ENCODE measurements around the gene TMEM255B.

DNA sequence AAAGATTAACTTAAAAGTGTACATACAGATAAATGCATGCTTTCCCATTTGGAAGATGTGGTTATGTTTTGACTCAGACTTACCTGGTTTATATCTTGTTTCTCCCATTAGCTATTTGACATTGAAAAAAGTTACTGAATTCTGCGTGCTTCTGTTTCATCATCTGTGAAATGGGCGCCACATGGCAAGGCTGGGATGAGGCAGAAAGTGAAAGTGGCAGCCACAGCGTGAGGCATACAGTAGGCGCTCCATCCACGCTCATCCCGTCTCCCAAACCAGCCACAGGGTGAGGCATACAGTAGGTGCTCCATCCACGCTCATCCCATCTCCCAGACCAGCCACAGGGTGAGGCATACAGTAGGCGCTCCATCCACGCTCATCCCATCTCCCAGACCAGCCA, 14.0 kb upstream of the TMEM255B start:
- TF ChIP-seq BACH2 (CRISPR knock-in tag; IDR thresholded peaks at IDR 0.05; ENCODE audit: borderline replicate concordance) (no peak), ZNF565 (CRISPR knock-in tag; conservative IDR thresholded peaks at IDR 0.05; ENCODE audit: low read depth) (no peak), ZFP30 (CRISPR knock-in tag; IDR thresholded peaks at IDR 0.05) (no peak)
- TF ChIP-seq, protein P1, sequence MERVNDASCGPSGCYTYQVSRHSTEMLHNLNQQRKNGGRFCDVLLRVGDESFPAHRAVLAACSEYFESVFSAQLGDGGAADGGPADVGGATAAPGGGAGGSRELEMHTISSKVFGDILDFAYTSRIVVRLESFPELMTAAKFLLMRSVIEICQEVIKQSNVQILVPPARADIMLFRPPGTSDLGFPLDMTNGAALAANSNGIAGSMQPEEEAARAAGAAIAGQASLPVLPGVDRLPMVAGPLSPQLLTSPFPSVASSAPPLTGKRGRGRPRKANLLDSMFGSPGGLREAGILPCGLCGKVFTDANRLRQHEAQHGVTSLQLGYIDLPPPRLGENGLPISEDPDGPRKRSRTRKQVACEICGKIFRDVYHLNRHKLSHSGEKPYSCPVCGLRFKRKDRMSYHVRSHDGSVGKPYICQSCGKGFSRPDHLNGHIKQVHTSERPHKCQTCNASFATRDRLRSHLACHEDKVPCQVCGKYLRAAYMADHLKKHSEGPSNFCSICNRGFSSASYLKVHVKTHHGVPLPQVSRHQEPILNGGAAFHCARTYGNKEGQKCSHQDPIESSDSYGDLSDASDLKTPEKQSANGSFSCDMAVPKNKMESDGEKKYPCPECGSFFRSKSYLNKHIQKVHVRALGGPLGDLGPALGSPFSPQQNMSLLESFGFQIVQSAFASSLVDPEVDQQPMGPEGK (CRISPR knock-in tag; IDR thresholded peaks at IDR 0.05; ENCODE audit: borderline replicate concordance), result no peak
